ENCODE results near the gene PPP2R5C. TPM values are rescaled to one million over a fixed set of nuclear protein-coding genes. Genes with fewer than 3 reads are reported as not detected.

Gene PPP2R5C
- polyA plus RNA-seq, 3 donors, result 61.9 to 72.5 (median 64.0) TPM

DNA sequence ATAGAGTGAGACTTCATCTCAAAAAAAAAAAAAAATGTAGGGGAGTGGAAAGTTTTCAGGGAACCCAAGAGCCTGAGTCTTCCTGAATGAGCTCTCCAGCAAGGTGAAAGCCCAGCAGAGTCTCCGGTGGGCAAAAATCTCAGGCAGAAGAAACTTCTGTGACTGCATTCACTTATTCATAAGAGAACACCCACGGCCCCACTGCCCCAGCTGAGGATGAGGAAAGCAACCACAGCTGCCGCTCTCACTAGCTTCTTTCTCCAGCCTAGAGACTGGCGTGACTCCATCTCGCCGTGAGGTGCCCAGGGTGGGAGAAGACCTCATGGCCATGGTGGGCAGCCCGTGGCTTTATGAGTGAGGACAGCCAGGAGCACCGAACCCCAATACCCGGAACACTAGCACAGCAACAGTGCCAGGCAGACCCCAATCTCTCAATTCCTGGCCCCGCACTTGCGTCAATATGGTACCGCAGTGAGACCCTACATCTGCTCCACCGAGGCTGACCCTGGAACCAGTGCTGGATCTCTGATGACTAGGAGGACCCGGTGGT, 173.2 kb downstream of the PPP2R5C start:
- Mint-ChIP-seq H3K4me3 (no peak overlapping the region), H3K27ac (no peak overlapping the region)

GRCh38 chr14:101937926-101938767, 176.6 kb downstream of the PPP2R5C start:
- Mint-ChIP-seq H3K4me3 (peak overlapping the region in 1 of 2 donors; percentile 13), H3K27me3 (ENCODE audit: low read depth in 3 of 3) (peaks cover 19 to 52% (median 33%) of the 10 kb centered on the region in 3 donors), H3K9me3 (peaks cover 0 to 9% (median 3%) of the 10 kb centered on the region in 7 donors), H3K4me1 (peaks cover 5% of the 10 kb centered on the region), H3K27ac (peak overlapping the region in 2 of 7 donors; percentile 21 to 57), H3K36me3 (no peaks in the 10 kb centered on the region)
- H3K36me3 ChIP-seq (replicated peaks in 1 of 2; ENCODE audit: control insufficient read depth in 1 of 2, insufficient read depth in 2 of 2, low read length in 2 of 2), result no peaks in the 10 kb centered on the region
- no peaks in the 10 kb centered on the region for H4K20me1 ChIP-seq (ENCODE audit: insufficient read depth, low read length)
- peaks cover 0 to 5% of the 10 kb centered on the region in 2 donors for H3K27me3 ChIP-seq (ENCODE audit: control insufficient read depth in 2 of 2, insufficient read depth in 2 of 2, low read length in 2 of 2)
- DNase-seq, result no peak
- no peak overlapping the region for H3K9ac ChIP-seq (ENCODE audit: insufficient read depth, low read length, poor library complexity, severe bottlenecking)
- no peak overlapping the region for H3K27ac ChIP-seq (ENCODE audit: low read depth in 1 of 2, low read length in 2 of 2)
- no peak overlapping the region for H2AFZ ChIP-seq (ENCODE audit: insufficient read depth, low read depth, low read length, poor library complexity, severe bottlenecking)
- no peaks in the 10 kb centered on the region for H3K79me2 ChIP-seq (ENCODE audit: insufficient read depth, low read length)
- no peak overlapping the region for H3K4me3 ChIP-seq (replicated peaks in 1 of 3; ENCODE audit: low read depth in 2 of 3, low read length in 3 of 3)
- TF ChIP-seq, protein P1, sequence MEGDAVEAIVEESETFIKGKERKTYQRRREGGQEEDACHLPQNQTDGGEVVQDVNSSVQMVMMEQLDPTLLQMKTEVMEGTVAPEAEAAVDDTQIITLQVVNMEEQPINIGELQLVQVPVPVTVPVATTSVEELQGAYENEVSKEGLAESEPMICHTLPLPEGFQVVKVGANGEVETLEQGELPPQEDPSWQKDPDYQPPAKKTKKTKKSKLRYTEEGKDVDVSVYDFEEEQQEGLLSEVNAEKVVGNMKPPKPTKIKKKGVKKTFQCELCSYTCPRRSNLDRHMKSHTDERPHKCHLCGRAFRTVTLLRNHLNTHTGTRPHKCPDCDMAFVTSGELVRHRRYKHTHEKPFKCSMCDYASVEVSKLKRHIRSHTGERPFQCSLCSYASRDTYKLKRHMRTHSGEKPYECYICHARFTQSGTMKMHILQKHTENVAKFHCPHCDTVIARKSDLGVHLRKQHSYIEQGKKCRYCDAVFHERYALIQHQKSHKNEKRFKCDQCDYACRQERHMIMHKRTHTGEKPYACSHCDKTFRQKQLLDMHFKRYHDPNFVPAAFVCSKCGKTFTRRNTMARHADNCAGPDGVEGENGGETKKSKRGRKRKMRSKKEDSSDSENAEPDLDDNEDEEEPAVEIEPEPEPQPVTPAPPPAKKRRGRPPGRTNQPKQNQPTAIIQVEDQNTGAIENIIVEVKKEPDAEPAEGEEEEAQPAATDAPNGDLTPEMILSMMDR (IDR thresholded peaks at IDR 0.05), result no peak
- H3K4me1 ChIP-seq (ENCODE audit: control insufficient read depth in 1 of 2, insufficient read depth in 2 of 2, low read length in 2 of 2), result no peaks in the 10 kb centered on the region
- H3K4me2 ChIP-seq (replicated peaks; ENCODE audit: extremely low read depth, low read length, poor library complexity, severe bottlenecking), result no peak overlapping the region
- H3K9me3 ChIP-seq (replicated peaks in 1 of 2; ENCODE audit: control insufficient read depth in 1 of 2, insufficient read depth in 1 of 2, low read length in 2 of 2), result peaks cover 0 to 2% of the 10 kb centered on the region in 2 donors
- intact Hi-C loops (cut with micrococcal nuclease), result no loop called here
- 69% methylated on average over 12 of the region's 13 CpGs for WGBS (ENCODE audit: insufficient coverage)

More for the DNA sequence above, 173.2 kb downstream of the PPP2R5C start:
- Histone ChIP-seq H3K4me1 (ENCODE audit: control insufficient read depth in 1 of 2, insufficient read depth in 2 of 2, low read length in 2 of 2) (no peaks in the 10 kb centered on the region), H3K36me3 (replicated peaks in 1 of 2; ENCODE audit: control insufficient read depth in 1 of 2, insufficient read depth in 2 of 2, low read length in 2 of 2) (no peaks in the 10 kb centered on the region), H3K9ac (ENCODE audit: insufficient read depth, low read length, poor library complexity, severe bottlenecking) (no peak overlapping the region), H2AFZ (ENCODE audit: insufficient read depth, low read depth, low read length, poor library complexity, severe bottlenecking) (no peak overlapping the region), H3K27me3 (ENCODE audit: control insufficient read depth in 2 of 2, insufficient read depth in 2 of 2, low read length in 2 of 2) (peaks cover 0 to 5% of the 10 kb centered on the region in 2 donors), H3K9me3 (replicated peaks in 1 of 2; ENCODE audit: control insufficient read depth in 1 of 2, insufficient read depth in 1 of 2, low read length in 2 of 2) (peaks cover 0 to 2% of the 10 kb centered on the region in 2 donors), H3K27ac (ENCODE audit: low read depth in 1 of 2, low read length in 2 of 2) (no peak overlapping the region), H3K79me2 (ENCODE audit: insufficient read depth, low read length) (no peaks in the 10 kb centered on the region), H4K20me1 (ENCODE audit: insufficient read depth, low read length) (no peaks in the 10 kb centered on the region), H3K4me3 (replicated peaks in 1 of 3; ENCODE audit: low read depth in 2 of 3, low read length in 3 of 3) (no peak overlapping the region), H3K4me2 (replicated peaks; ENCODE audit: extremely low read depth, low read length, poor library complexity, severe bottlenecking) (no peak overlapping the region)
- H3K27me3 Mint-ChIP-seq (ENCODE audit: low read depth in 3 of 3), result peaks cover 13 to 30% (median 18%) of the 10 kb centered on the region in 3 donors
- DNase-seq, result no peak
- no peaks in the 10 kb centered on the region for H3K36me3 Mint-ChIP-seq
- TF ChIP-seq, protein P1 (IDR thresholded peaks at IDR 0.05), result no peak
- H3K4me1 Mint-ChIP-seq, result peaks cover 5% of the 10 kb centered on the region
- WGBS (ENCODE audit: insufficient coverage), result 91% methylated on average over 14 of the region's 14 CpGs
- intact Hi-C loops (cut with micrococcal nuclease), result no loop called here
- peaks cover 0 to 6% (median 3%) of the 10 kb centered on the region in 7 donors for H3K9me3 Mint-ChIP-seq

All from CD14-positive monocyte (primary cell).